GM20000 (cell line): Measurements from ENCODE around the gene TUBB1.
A peak's percentile ranks its signal among the peaks of the same experiment; 100 is the strongest.

Experiments used
- DNase-seq: peaks from one replicate; pipeline ENCODE4 v3.0.0; 2012; ENCODE audit warnings: low spot score
- CTCF ChIP-seq: IDR thresholded peaks from 2 replicates; pipeline ENCODE4 v1.5.1; 2012; ENCODE audit warnings: mild to moderate bottlenecking, control low read depth; ENCODE audit errors: extremely low read depth, missing control alignments

The TUBB1 gene

GRCh38 chr20:59064214-59064722 is 45.0 kb downstream of the TUBB1 start:
- DNase-seq = no peak
- TF ChIP-seq CTCF = no peak

GRCh38 chr20:59068534-59068933 is 49.3 kb downstream of the TUBB1 start:
- no peak for DNase-seq
- TF ChIP-seq CTCF = no peak

- TF ChIP-seq CTCF = no peak
- DNase-seq = no peak
Observed at GRCh38 chr20:59069026-59069425, 49.8 kb downstream of the TUBB1 start.

- no peak for TF ChIP-seq CTCF
- DNase-seq = peak; percentile 14
Observed at GRCh38 chr20:59071216-59071615, 52.0 kb downstream of the TUBB1 start.

GRCh38 chr20:59073582-59073981 is 54.4 kb downstream of the TUBB1 start:
- TF ChIP-seq CTCF = no peak

GRCh38 chr20:59074456-59074855 is 55.2 kb downstream of the TUBB1 start:
- no peak for TF ChIP-seq CTCF
- DNase-seq = no peak

More at GRCh38 chr20:59073582-59073981, 54.4 kb downstream of the TUBB1 start:
- DNase-seq = no peak

GRCh38 chr20:59075934-59076508 is 56.8 kb downstream of the TUBB1 start:
- TF ChIP-seq CTCF = no peak
- no peak for DNase-seq
